Measurements from ENCODE around the gene TMEM220.

The TMEM220 gene

DNA sequence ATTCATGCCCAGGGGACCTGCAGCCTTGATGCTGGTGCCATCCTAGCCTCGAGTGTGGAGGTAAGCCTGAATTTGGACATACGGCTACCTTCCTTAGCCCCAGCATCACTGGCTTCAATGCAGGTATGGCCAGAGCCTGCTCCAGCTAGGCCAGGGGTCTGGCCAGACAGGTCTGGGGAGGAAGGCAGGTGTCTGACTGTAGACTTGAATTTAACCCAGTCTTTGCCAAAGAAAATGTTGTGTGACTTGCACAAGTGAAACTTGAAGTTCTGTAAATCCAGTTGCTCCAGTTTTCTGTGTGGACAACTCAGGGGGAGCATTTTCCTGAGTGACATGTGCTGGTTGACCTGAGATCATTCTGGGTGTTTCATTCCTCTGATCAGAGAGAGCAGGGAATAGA is 41.3 kb upstream of the TMEM220 start:
- Histone ChIP-seq H3K4me1 (ENCODE audit: insufficient read depth, low read length) (no peaks in the 10 kb centered on the region), H3K27me3 (ENCODE audit: insufficient read depth, low read length, poor library complexity) (no peaks in the 10 kb centered on the region), H3K36me3 (ENCODE audit: insufficient read depth, low read length) (no peaks in the 10 kb centered on the region), H2AFZ (ENCODE audit: low read depth, low read length) (no peak overlapping the region), H3K9ac (ENCODE audit: low read depth, low read length) (no peak overlapping the region), H4K20me1 (ENCODE audit: insufficient read depth, low read length) (no peaks in the 10 kb centered on the region), H3K4me2 (ENCODE audit: insufficient read depth, low read length) (no peak overlapping the region), H3K9me3 (ENCODE audit: insufficient read depth, low read length, severe bottlenecking) (no peaks in the 10 kb centered on the region), H3K79me2 (ENCODE audit: insufficient read depth, low read length) (no peaks in the 10 kb centered on the region), H3K27ac (ENCODE audit: low read length) (no peak overlapping the region), H3K4me3 (ENCODE audit: low read depth in 1 of 2, low read length in 2 of 2) (no peak overlapping the region)
- TF ChIP-seq, protein P1, sequence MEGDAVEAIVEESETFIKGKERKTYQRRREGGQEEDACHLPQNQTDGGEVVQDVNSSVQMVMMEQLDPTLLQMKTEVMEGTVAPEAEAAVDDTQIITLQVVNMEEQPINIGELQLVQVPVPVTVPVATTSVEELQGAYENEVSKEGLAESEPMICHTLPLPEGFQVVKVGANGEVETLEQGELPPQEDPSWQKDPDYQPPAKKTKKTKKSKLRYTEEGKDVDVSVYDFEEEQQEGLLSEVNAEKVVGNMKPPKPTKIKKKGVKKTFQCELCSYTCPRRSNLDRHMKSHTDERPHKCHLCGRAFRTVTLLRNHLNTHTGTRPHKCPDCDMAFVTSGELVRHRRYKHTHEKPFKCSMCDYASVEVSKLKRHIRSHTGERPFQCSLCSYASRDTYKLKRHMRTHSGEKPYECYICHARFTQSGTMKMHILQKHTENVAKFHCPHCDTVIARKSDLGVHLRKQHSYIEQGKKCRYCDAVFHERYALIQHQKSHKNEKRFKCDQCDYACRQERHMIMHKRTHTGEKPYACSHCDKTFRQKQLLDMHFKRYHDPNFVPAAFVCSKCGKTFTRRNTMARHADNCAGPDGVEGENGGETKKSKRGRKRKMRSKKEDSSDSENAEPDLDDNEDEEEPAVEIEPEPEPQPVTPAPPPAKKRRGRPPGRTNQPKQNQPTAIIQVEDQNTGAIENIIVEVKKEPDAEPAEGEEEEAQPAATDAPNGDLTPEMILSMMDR (IDR thresholded peaks at IDR 0.05; ENCODE audit: borderline replicate concordance, extremely low read depth, low read length, poor library complexity, severe bottlenecking), result no peak
- TF ChIP-seq EZH2 (IDR thresholded peaks at IDR 0.05; ENCODE audit: borderline replicate concordance, low read depth, low read length, severe bottlenecking), result no peak
- ATAC-seq (ENCODE audit: insufficient read depth, low read depth) (no peak), DNase-seq (no peak)

DNA sequence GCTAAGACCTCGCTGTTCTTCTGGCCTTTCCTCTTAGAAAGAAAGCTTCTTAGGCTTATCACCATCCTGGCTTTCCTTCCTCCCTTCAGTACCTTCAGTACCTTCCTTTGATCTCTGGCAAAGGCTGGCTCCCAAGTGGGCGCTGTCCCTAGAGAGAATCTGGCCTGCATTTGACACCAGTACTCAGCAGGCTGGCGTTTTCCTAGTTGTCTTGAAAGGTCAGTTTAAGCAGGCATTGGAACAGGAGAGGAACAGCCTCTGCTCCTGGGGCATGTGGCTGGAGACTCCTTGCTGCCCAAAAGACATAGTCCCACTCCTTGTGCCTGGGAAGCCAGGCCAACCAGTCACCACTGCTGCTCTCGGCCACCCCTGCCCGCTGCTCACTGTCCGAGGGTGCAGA is 40.0 kb upstream of the TMEM220 start:
- Histone ChIP-seq H3K27ac (ENCODE audit: low read length) (no peak overlapping the region), H3K9me3 (ENCODE audit: insufficient read depth, low read length, severe bottlenecking) (no peaks in the 10 kb centered on the region), H3K4me3 (ENCODE audit: low read depth in 1 of 2, low read length in 2 of 2) (no peak overlapping the region), H3K4me2 (ENCODE audit: insufficient read depth, low read length) (no peak overlapping the region), H3K27me3 (ENCODE audit: insufficient read depth, low read length, poor library complexity) (no peaks in the 10 kb centered on the region), H2AFZ (ENCODE audit: low read depth, low read length) (no peak overlapping the region), H3K79me2 (ENCODE audit: insufficient read depth, low read length) (no peaks in the 10 kb centered on the region), H3K36me3 (ENCODE audit: insufficient read depth, low read length) (no peaks in the 10 kb centered on the region), H4K20me1 (ENCODE audit: insufficient read depth, low read length) (no peaks in the 10 kb centered on the region), H3K4me1 (ENCODE audit: insufficient read depth, low read length) (no peaks in the 10 kb centered on the region), H3K9ac (ENCODE audit: low read depth, low read length) (no peak overlapping the region)
- no peak for TF ChIP-seq EZH2 (IDR thresholded peaks at IDR 0.05; ENCODE audit: borderline replicate concordance, low read depth, low read length, severe bottlenecking)
- TF ChIP-seq, protein P1 (IDR thresholded peaks at IDR 0.05; ENCODE audit: borderline replicate concordance, extremely low read depth, low read length, poor library complexity, severe bottlenecking), result no peak
- DNase-seq (no peak), ATAC-seq (ENCODE audit: insufficient read depth, low read depth) (no peak)

DNA sequence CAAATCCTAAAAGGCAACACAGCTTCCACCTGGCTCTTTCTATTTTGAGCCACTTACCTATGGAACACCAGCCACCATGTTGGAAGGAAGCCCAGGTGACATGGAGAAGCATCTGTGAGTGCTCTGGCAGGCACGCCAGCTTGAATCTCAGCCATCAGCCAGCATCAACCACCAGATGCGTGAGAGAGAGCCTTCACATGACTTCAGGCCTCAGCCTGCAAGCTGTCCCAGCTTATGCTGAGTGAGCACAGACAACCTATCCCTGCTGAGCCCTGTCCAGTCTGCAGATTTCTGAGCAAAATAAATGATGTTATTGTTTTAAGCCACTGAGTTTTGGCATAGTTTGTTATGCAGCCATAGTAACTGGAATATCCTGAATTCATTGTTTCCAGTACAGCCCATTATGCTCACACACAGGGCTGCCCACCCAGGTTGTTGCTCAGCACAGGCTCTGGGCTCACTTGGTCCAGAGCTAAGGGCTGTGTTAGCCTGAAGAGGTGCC is 39.0 kb upstream of the TMEM220 start:
- ATAC-seq (ENCODE audit: insufficient read depth, low read depth) (no peak), DNase-seq (no peak)
- Histone ChIP-seq H2AFZ (ENCODE audit: low read depth, low read length) (no peak overlapping the region), H3K4me1 (ENCODE audit: insufficient read depth, low read length) (no peaks in the 10 kb centered on the region), H3K4me3 (ENCODE audit: low read depth in 1 of 2, low read length in 2 of 2) (no peak overlapping the region), H3K27me3 (ENCODE audit: insufficient read depth, low read length, poor library complexity) (no peaks in the 10 kb centered on the region), H3K79me2 (ENCODE audit: insufficient read depth, low read length) (no peaks in the 10 kb centered on the region), H4K20me1 (ENCODE audit: insufficient read depth, low read length) (no peaks in the 10 kb centered on the region), H3K9me3 (ENCODE audit: insufficient read depth, low read length, severe bottlenecking) (no peaks in the 10 kb centered on the region), H3K36me3 (ENCODE audit: insufficient read depth, low read length) (no peaks in the 10 kb centered on the region), H3K27ac (ENCODE audit: low read length) (no peak overlapping the region), H3K4me2 (ENCODE audit: insufficient read depth, low read length) (no peak overlapping the region), H3K9ac (ENCODE audit: low read depth, low read length) (no peak overlapping the region)
- TF ChIP-seq EZH2 (IDR thresholded peaks at IDR 0.05; ENCODE audit: borderline replicate concordance, low read depth, low read length, severe bottlenecking), result no peak
- TF ChIP-seq, protein P1 (IDR thresholded peaks at IDR 0.05; ENCODE audit: borderline replicate concordance, extremely low read depth, low read length, poor library complexity, severe bottlenecking), result no peak

DNA sequence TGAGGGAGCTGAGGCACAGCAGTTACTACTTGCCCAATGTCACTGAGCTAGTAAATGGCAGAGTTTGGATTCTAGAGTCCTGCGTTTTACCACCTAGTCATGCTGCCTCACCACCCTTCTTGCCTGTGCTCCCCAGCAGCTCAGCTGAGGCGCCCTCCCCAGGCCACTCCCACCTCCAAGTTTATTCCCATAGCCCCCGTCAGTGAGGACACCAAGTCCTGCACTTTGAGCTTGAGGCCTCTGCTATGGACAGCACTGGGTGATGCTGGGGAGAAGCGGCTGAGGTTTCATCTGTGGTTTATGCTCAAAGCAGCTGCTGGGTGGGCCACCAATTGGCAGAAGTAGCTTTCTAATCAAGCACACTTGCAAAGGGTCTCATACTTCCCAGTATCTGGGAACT is 37.4 kb upstream of the TMEM220 start:
- ATAC-seq (ENCODE audit: insufficient read depth, low read depth) (no peak), DNase-seq (no peak)
- H3K79me2 ChIP-seq (ENCODE audit: insufficient read depth, low read length), result no peaks in the 10 kb centered on the region
- H3K36me3 ChIP-seq (ENCODE audit: insufficient read depth, low read length), result no peaks in the 10 kb centered on the region
- H3K9me3 ChIP-seq (ENCODE audit: insufficient read depth, low read length, severe bottlenecking), result no peaks in the 10 kb centered on the region
- no peak overlapping the region for H3K4me3 ChIP-seq (ENCODE audit: low read depth in 1 of 2, low read length in 2 of 2)
- no peaks in the 10 kb centered on the region for H3K27me3 ChIP-seq (ENCODE audit: insufficient read depth, low read length, poor library complexity)
- H4K20me1 ChIP-seq (ENCODE audit: insufficient read depth, low read length), result no peaks in the 10 kb centered on the region
- no peak overlapping the region for H3K27ac ChIP-seq (ENCODE audit: low read length)
- H2AFZ ChIP-seq (ENCODE audit: low read depth, low read length), result no peak overlapping the region
- H3K4me2 ChIP-seq (ENCODE audit: insufficient read depth, low read length), result no peak overlapping the region
- no peaks in the 10 kb centered on the region for H3K4me1 ChIP-seq (ENCODE audit: insufficient read depth, low read length)
- TF ChIP-seq, protein P1 (IDR thresholded peaks at IDR 0.05; ENCODE audit: borderline replicate concordance, extremely low read depth, low read length, poor library complexity, severe bottlenecking), result no peak
- no peak for TF ChIP-seq EZH2 (IDR thresholded peaks at IDR 0.05; ENCODE audit: borderline replicate concordance, low read depth, low read length, severe bottlenecking)
- H3K9ac ChIP-seq (ENCODE audit: low read depth, low read length), result no peak overlapping the region

Data from DND-41 (cell line).